H1 (cell line): Measurements from ENCODE around the gene FRMPD2. TPM values are rescaled to one million over a fixed set of nuclear protein-coding genes. Genes with fewer than 3 reads are reported as not detected.

Experiments
- CTCF ChIA-PET: fragments of 300-600 bp; sonication (Branson Sonifier 250); formaldehyde crosslinking; loops from one replicate; lab custom pipeline; 2021; ENCODE audit not compliant: partially characterized antibody; lab: Charles Lee
- POLR2A ChIA-PET: fragments of 300-600 bp; sonication (Branson Sonifier 250); formaldehyde crosslinking; loops from one replicate; lab custom pipeline; 2021; ENCODE audit warnings: inconsistent platforms; ENCODE audit not compliant: partially characterized antibody; lab: Charles Lee
- DNase-seq, 2 experiments: peaks; one replicate each; pipeline versions ENCODE4 v3.0.0 to v3.0.0-alpha.2; 2010 to 2022; ENCODE audit warnings: low spot score in 2 of 2, low read depth in 1 of 2, mixed read lengths in 1 of 2
- FAIRE-seq: peaks from 2 replicates; lab custom pipeline; 2011; peaks lifted over from hg19 to GRCh38; lab: Jason Lieb, UNC
- H2AFZ ChIP-seq: 2 replicates; pipeline ENCODE4 v1.8.1; 2012; ENCODE audit warnings: low read length, inconsistent platforms
- H2AK5ac ChIP-seq: 2 replicates; pipeline ENCODE4 v1.6.1; 2013; ENCODE audit warnings: low read depth, low read length
- H2BK120ac ChIP-seq: replicated peaks from 2 replicates; pipeline ENCODE3; 2013; ENCODE audit warnings: low read depth, low read length, inconsistent platforms
- H2BK12ac ChIP-seq: 2 replicates; pipeline ENCODE4 v1.6.1; 2013; ENCODE audit warnings: low read depth, low read length
- H2BK15ac ChIP-seq: 2 replicates; pipeline ENCODE4 v1.6.1; 2013; ENCODE audit warnings: low read length
- H2BK20ac ChIP-seq: 2 replicates; pipeline ENCODE4 v1.6.1; 2013; ENCODE audit warnings: low read length
- H2BK5ac ChIP-seq: 2 replicates; pipeline ENCODE4 v1.6.1; 2013; ENCODE audit warnings: low read depth, low read length
- H3K14ac ChIP-seq: 2 replicates; pipeline ENCODE4 v1.6.1; 2013; ENCODE audit warnings: inconsistent platforms; ENCODE audit not compliant: insufficient read length
- H3K18ac ChIP-seq: 2 replicates; pipeline ENCODE4 v1.6.1; 2013; ENCODE audit warnings: low read length; ENCODE audit errors: extremely low read depth
- H3K23ac ChIP-seq: 2 replicates; pipeline ENCODE4 v1.6.1; 2013; ENCODE audit warnings: inconsistent platforms; ENCODE audit not compliant: insufficient read length
- H3K23me2 ChIP-seq: 2 replicates; pipeline ENCODE4 v1.6.1; 2013; ENCODE audit warnings: low read depth, low read length
- H3K27ac ChIP-seq: 2 replicates; pipeline ENCODE4 v1.6.1; 2011; ENCODE audit warnings: low read depth, low read length, inconsistent platforms
- H3K27me3 ChIP-seq, 4 experiments: replicated peaks in 1 of 4; 1 replicate in 1 of 4; 2 replicates in 3 of 4; pipeline versions ENCODE4 v1.6.1 to v1.8.1; 2011 to 2013; ENCODE audit warnings: low read length in 3 of 4, mild to moderate bottlenecking in 3 of 4, inconsistent platforms in 2 of 4, mixed read lengths in 2 of 4, moderate library complexity in 1 of 4; ENCODE audit not compliant: control insufficient read depth in 3 of 4, insufficient read depth in 3 of 4; ENCODE audit errors: extremely low read depth in 1 of 4
- H3K36me3 ChIP-seq, 4 experiments: 2 replicates each; pipeline versions ENCODE4 v1.6.1 to v1.8.1; 2011 to 2013; ENCODE audit warnings: mild to moderate bottlenecking in 4 of 4, low read length in 3 of 4, moderate library complexity in 2 of 4, control low read depth in 1 of 4, inconsistent platforms in 1 of 4; ENCODE audit not compliant: insufficient read depth in 4 of 4, control insufficient read depth in 2 of 4
- H3K4ac ChIP-seq: replicated peaks from 2 replicates; pipeline ENCODE3; 2013; ENCODE audit warnings: low read length, low read depth, mixed read lengths, inconsistent platforms; ENCODE audit not compliant: insufficient read length
- H3K4me1 ChIP-seq, 4 experiments: replicated peaks in 1 of 4; 1 replicate in 1 of 4; 2 replicates in 3 of 4; pipeline versions ENCODE4 v1.6.1 to v1.8.1; 2011 to 2013; ENCODE audit warnings: low read length in 3 of 4, inconsistent platforms in 2 of 4, mixed read lengths in 1 of 4; ENCODE audit not compliant: insufficient read depth in 4 of 4, control insufficient read depth in 3 of 4
- H3K4me2 ChIP-seq, 2 experiments: 2 replicates each; pipeline versions ENCODE4 v1.6.1 to v1.8.1; 2011 to 2013; ENCODE audit warnings: low read depth in 2 of 2, low read length in 2 of 2, control low read depth in 1 of 2, inconsistent platforms in 1 of 2, mild to moderate bottlenecking in 1 of 2; ENCODE audit not compliant: insufficient read depth in 1 of 2
- H3K4me3 ChIP-seq, 4 experiments: fragments of 200-600, 300-600 bp in 1 of 4; sonication (generic), shearing (Covaris generic), sonication (Bioruptor Twin) in 1 of 4; 2 replicates each; pipeline versions ENCODE4 v1.5.1 to v1.8.1; 2011 to 2016; ENCODE audit warnings: low read length in 4 of 4, low read depth in 3 of 4, control low read depth in 2 of 4, inconsistent platforms in 2 of 4, mild to moderate bottlenecking in 2 of 4, mixed read lengths in 1 of 4, moderate library complexity in 1 of 4; ENCODE audit not compliant: insufficient read depth in 2 of 4; ENCODE audit errors: extremely low read depth in 1 of 4
- H3K56ac ChIP-seq: replicated peaks from 2 replicates; pipeline ENCODE3; 2013; ENCODE audit warnings: low read depth, mild to moderate bottlenecking, mixed read lengths, low read length, inconsistent platforms; ENCODE audit not compliant: insufficient read length
- H3K79me1 ChIP-seq: 2 replicates; pipeline ENCODE4 v1.6.1; 2013; ENCODE audit warnings: low read depth, low read length, control low read depth
- H3K79me2 ChIP-seq, 2 experiments: 2 replicates each; pipeline versions ENCODE4 v1.6.1 to v1.8.1; 2012 to 2013; ENCODE audit warnings: low read length in 2 of 2, mild to moderate bottlenecking in 2 of 2, inconsistent platforms in 1 of 2; ENCODE audit not compliant: insufficient read depth in 2 of 2, control insufficient read depth in 1 of 2
- H3K9ac ChIP-seq, 4 experiments: replicated peaks in 1 of 4; 1 replicate in 1 of 4; 2 replicates in 3 of 4; pipeline versions ENCODE4 v1.6.1 to v1.8.1; 2011 to 2013; ENCODE audit warnings: low read depth in 3 of 4, low read length in 3 of 4, control low read depth in 2 of 4, mild to moderate bottlenecking in 2 of 4, moderate library complexity in 2 of 4, inconsistent platforms in 1 of 4; ENCODE audit errors: extremely low read depth in 1 of 4
- H3K9me3 ChIP-seq, 2 experiments: 2 replicates each; pipeline versions ENCODE4 v1.6.1 to v1.8.1; 2012 to 2013; ENCODE audit warnings: mild to moderate bottlenecking in 2 of 2, moderate library complexity in 2 of 2, control low read depth in 1 of 2, inconsistent platforms in 1 of 2, low read depth in 1 of 2, low read length in 1 of 2, mixed read lengths in 1 of 2; ENCODE audit not compliant: insufficient read depth in 2 of 2
- H4K20me1 ChIP-seq, 2 experiments: replicated peaks in 1 of 2; 2 replicates each; pipeline versions ENCODE3 to v1.8.1; 2011 to 2013; ENCODE audit warnings: inconsistent platforms in 2 of 2, low read length in 2 of 2, mild to moderate bottlenecking in 1 of 2; ENCODE audit not compliant: insufficient read depth in 2 of 2, control insufficient read depth in 1 of 2
- H4K5ac ChIP-seq: 2 replicates; pipeline ENCODE4 v1.6.1; 2013; ENCODE audit warnings: low read length, low read depth, mixed read lengths, inconsistent platforms; ENCODE audit not compliant: insufficient read length
- H4K8ac ChIP-seq: 2 replicates; pipeline ENCODE4 v1.8.0; 2013; ENCODE audit warnings: mild to moderate bottlenecking, moderate library complexity, low read length, inconsistent platforms; ENCODE audit not compliant: insufficient read depth; ENCODE audit errors: extremely low read depth
- H4K91ac ChIP-seq: replicated peaks from 2 replicates; pipeline ENCODE3; 2013; ENCODE audit warnings: low read length, mixed read lengths, inconsistent platforms; ENCODE audit not compliant: insufficient read length
- BCL11A ChIP-seq, 2 experiments: IDR thresholded peaks; one replicate each; pipeline ENCODE4 v1.6.1; 2011; ENCODE audit warnings: low read depth in 2 of 2, low read length in 2 of 2, mild to moderate bottlenecking in 2 of 2
- CHD1 ChIP-seq: IDR thresholded peaks from 2 replicates; pipeline ENCODE4 v1.6.1; 2012; ENCODE audit warnings: low read depth, low read length, improper control_type of control experiment
- EGR1 ChIP-seq: IDR thresholded peaks from 2 replicates; pipeline ENCODE4 v1.6.1; 2011; ENCODE audit warnings: low read depth, low read length, borderline replicate concordance
- PHF8 ChIP-seq: fragments of 200-600 bp; sonication (generic); conservative IDR thresholded peaks from 2 replicates; pipeline ENCODE4 v1.7.1; 2012; ENCODE audit warnings: low read depth, mild to moderate bottlenecking, inconsistent platforms, low read length, moderate library complexity
- POLR2AphosphoS5 ChIP-seq: IDR thresholded peaks from 2 replicates; pipeline ENCODE4 v1.6.1; 2011; ENCODE audit warnings: low read depth, low read length
- RBBP5 ChIP-seq: IDR thresholded peaks from 2 replicates; pipeline ENCODE4 v1.7.1; 2012; ENCODE audit warnings: low read depth, mild to moderate bottlenecking, inconsistent platforms, low read length, moderate library complexity, borderline replicate concordance
- RXRA ChIP-seq: IDR thresholded peaks from 2 replicates; pipeline ENCODE4 v1.6.1; 2011; ENCODE audit warnings: low read depth, mild to moderate bottlenecking, low read length, moderate library complexity; ENCODE audit not compliant: insufficient read depth
- SAP30 ChIP-seq: fragments of 300-600 bp; sonication (generic); IDR thresholded peaks from 2 replicates; pipeline ENCODE4 v1.7.1; 2012; ENCODE audit warnings: low read length, moderate library complexity, mild to moderate bottlenecking, inconsistent platforms; ENCODE audit not compliant: insufficient read depth, insufficient replicate concordance
- SIN3A ChIP-seq, 2 experiments: IDR thresholded peaks in 1 of 2; conservative IDR thresholded peaks in 1 of 2; 2 replicates each; pipeline ENCODE4 v1.6.1; 2011 to 2012; ENCODE audit warnings: low read length in 2 of 2, improper control_type of control experiment in 1 of 2, low read depth in 1 of 2, mild to moderate bottlenecking in 1 of 2
- SIRT6 ChIP-seq: IDR thresholded peaks from one replicate; pipeline ENCODE4 v1.7.1; 2012; ENCODE audit warnings: low read length, inconsistent platforms
- SP4 ChIP-seq: IDR thresholded peaks from 2 replicates; pipeline ENCODE4 v1.6.1; 2012; ENCODE audit warnings: low read length, inconsistent platforms
- SRF ChIP-seq: IDR thresholded peaks from 2 replicates; pipeline ENCODE4 v1.6.1; 2011; ENCODE audit warnings: mild to moderate bottlenecking, low read depth, low read length, moderate library complexity
- SUZ12 ChIP-seq: fragments of 200-600 bp; sonication (generic); IDR thresholded peaks from 2 replicates; pipeline ENCODE4 v1.6.1; 2012; ENCODE audit warnings: mild to moderate bottlenecking, inconsistent platforms, low read length, moderate library complexity, mixed read lengths
- TAF1 ChIP-seq: IDR thresholded peaks from 2 replicates; pipeline ENCODE4 v1.6.1; 2011; ENCODE audit warnings: mild to moderate bottlenecking, low read depth, low read length
- TCF12 ChIP-seq: IDR thresholded peaks from 2 replicates; pipeline ENCODE4 v1.6.1; 2011; ENCODE audit warnings: low read depth, mild to moderate bottlenecking, low read length
- WGBS, 2 experiments: shearing (Covaris generic) in 1 of 2; methylation state at CpG; one replicate each; pipeline versions ENCODE4 v1.1.6 to v1.1.7; 2013 to 2015; ENCODE audit warnings: low lambda C conversion rate in 2 of 2, mixed read lengths in 2 of 2, inconsistent platforms in 1 of 2, low coverage in 1 of 2, missing lambda C conversion rate in 1 of 2; ENCODE audit not compliant: insufficient replicate concordance in 2 of 2, insufficient coverage in 1 of 2, insufficient read length in 1 of 2; ENCODE audit errors: extremely low coverage in 1 of 2, missing lambda C conversion rate in 1 of 2; 5-methylcytosine and 5-hydroxymethylcytosine counted together
- polyA plus RNA-seq, 7 experiments: library from polyadenylated mRNA; depleted of rRNA in 3 of 7; stranded (reverse) in 5 of 7; unstranded in 2 of 7; fragments of >200 nt in 5 of 7; fragments of 200-250 nt in 2 of 7; gene quantifications; 1 replicate in 5 of 7; 2 replicates in 1 of 7; 4 replicates in 1 of 7; pipeline versions ENCODE4 v1.2.1 to v1.2.3, GENCODE V29; 2011 to 2013; ENCODE audit warnings: missing spikeins in 2 of 7, mixed read lengths in 2 of 7
- total RNA-seq: library from RNA; stranded (reverse); fragmentation: NEBNext Ultra II Directional; extraction: Animal tissue kit (Norgen Biotek cat#: 25700); gene quantifications from 2 replicates; pipeline ENCODE4 v1.2.1, GENCODE V29; 2021

The FRMPD2 gene
- total and polyA plus RNA-seq, 2 of the 8 experiments (the other 6 are each of a cell fraction or from before 2014, with no cell fraction given), result 0.07 to 0.47 TPM

DNA sequence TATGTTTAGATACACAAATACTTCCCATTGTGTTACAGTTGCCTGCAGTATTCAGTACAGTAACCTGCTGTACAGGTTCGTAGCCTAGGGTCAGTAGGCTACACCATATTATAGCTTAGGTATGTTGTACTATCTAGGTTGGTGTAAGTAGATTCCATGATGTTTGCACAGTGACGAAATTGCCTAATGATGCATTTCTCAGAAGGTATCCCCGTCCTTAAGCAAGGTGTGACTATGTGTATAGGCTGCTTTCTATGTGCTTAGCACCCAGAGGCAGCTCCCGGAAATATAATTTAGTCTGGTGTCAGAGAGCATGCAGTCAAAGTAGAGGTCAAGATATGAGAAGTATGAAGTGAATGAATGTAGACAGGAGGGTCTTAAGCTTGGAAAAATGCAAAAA lies 41.7 kb upstream of the FRMPD2 start:
- Histone ChIP-seq H3K18ac (no peak overlapping the region), H3K23ac (no peak overlapping the region), H3K14ac (no peak overlapping the region), H2BK120ac (no peak overlapping the region), H3K4me2 (no peak overlapping the region; a peak in 1 of 4 replicates), H4K20me1 (peaks cover 0 to 9% of the 10 kb centered on the region in 2 experiments), H3K27ac (no peak overlapping the region), H3K23me2 (no peaks in the 10 kb centered on the region), H3K36me3 (no peaks in the 10 kb centered on the region), H2BK15ac (no peak overlapping the region), H4K91ac (no peak overlapping the region), H3K79me2 (peaks cover 9 to 97% of the 10 kb centered on the region in 2 experiments; a peak in 3 of 4 replicates), H3K4me1 (peaks cover 0 to 4% (median 1%) of the 10 kb centered on the region in 4 experiments; a peak in 2 of 7 replicates), H4K5ac (no peak overlapping the region), H3K27me3 (no peaks in the 10 kb centered on the region), H3K4me3 (no peak overlapping the region), H2AK5ac (no peak overlapping the region), H3K79me1 (peaks cover 10% of the 10 kb centered on the region; the same call in 1 of the 2 replicates), H2AFZ (no peak overlapping the region), H3K4ac (no peak overlapping the region), H3K9me3 (no peaks in the 10 kb centered on the region), H2BK5ac (no peak overlapping the region), H2BK20ac (no peak overlapping the region), H3K9ac (no peak overlapping the region), H2BK12ac (no peak overlapping the region), H3K56ac (no peak overlapping the region), H4K8ac (no peak overlapping the region)
- FAIRE-seq, result no peak
- no peak for DNase-seq
- WGBS, 2 experiments, result 82% methylated on average over 4 of the region's 4 CpGs; no CpG with 5 or more reads in 1 of the 2 experiments
- POLR2A ChIA-PET, result interaction anchor here (0.6 to 1.4 kb wide), 2 partner anchors 8 to 283 kb away, joined by 3 to 4 read pairs; no protein-coding TSS in a partner anchor
- CTCF ChIA-PET, result interaction anchor here (1.0 to 1.3 kb wide), 3 partner anchors 8 to 44 kb away, joined by 3 to 4 read pairs (median 4); no protein-coding TSS in a partner anchor
- no peak for TF ChIP-seq EGR1
- no peak for TF ChIP-seq SP4
- TF ChIP-seq BCL11A (IDR thresholded peaks at IDR 0.05; ENCODE audit: low read depth in 2 of 2, low read length in 2 of 2), result no peak
- TF ChIP-seq SIRT6, result no peak
- no peak for TF ChIP-seq POLR2AphosphoS5
- no peak for TF ChIP-seq CHD1
- TF ChIP-seq SUZ12, result no peak
- TF ChIP-seq TCF12, result no peak
- no peak for TF ChIP-seq SIN3A (conservative IDR thresholded peaks at IDR 0.05 in 1 of 2, IDR thresholded peaks at IDR 0.05 in 1 of 2; ENCODE audit: low read depth in 1 of 2, low read length in 2 of 2)
- TF ChIP-seq RBBP5, result no peak
- TF ChIP-seq PHF8, result no peak
- TF ChIP-seq RXRA, result no peak
- no peak for TF ChIP-seq SAP30
- no peak for TF ChIP-seq SRF
- TF ChIP-seq TAF1, result no peak
